Activated B cell treated with CpG ODN at 0.5 μM for 24 hours (primary cell): ENCODE data around the gene CTNNA2. TPM values are rescaled to one million over a fixed set of nuclear protein-coding genes. Genes with fewer than 3 reads are reported as not detected.

Source experiments
- ATAC-seq: fragments of 200-7000 bp; cut with Tn5 transposase; one replicate; pipeline ENCODE4 v1.10.0; 2021; ENCODE audit warnings: low read depth, mild to moderate bottlenecking, moderate library complexity
- CTCF ChIA-PET: fragments of 350-600 bp; sonication (Branson Sonifier 250); formaldehyde crosslinking; loops from one replicate; lab custom pipeline; 2021; ENCODE audit warnings: antibody characterized with exemption; lab: Charles Lee
- POLR2A ChIA-PET: fragments of 350-600 bp; sonication (Branson Sonifier 250); formaldehyde crosslinking; loops from one replicate; lab custom pipeline; 2021; ENCODE audit warnings: antibody characterized with exemption; lab: Charles Lee
- DNase-seq: peaks from one replicate; pipeline ENCODE4 v3.0.0; 2022
- H3K27ac Mint-ChIP-seq: one replicate; pipeline ENCODE4 v1.8.0; 2020; ENCODE audit warnings: mixed read lengths
- H3K27me3 Mint-ChIP-seq: one replicate; pipeline ENCODE4 v1.8.0; 2021; ENCODE audit warnings: mixed read lengths
- H3K36me3 Mint-ChIP-seq: one replicate; pipeline ENCODE4 v1.8.0; 2021; ENCODE audit warnings: low read depth, mixed read lengths
- H3K4me1 Mint-ChIP-seq: one replicate; pipeline ENCODE4 v1.8.0; 2021; ENCODE audit warnings: mixed read lengths
- H3K4me3 Mint-ChIP-seq: one replicate; pipeline ENCODE4 v1.8.0; 2020; ENCODE audit warnings: mild to moderate bottlenecking, mixed read lengths
- H3K9me3 Mint-ChIP-seq: one replicate; pipeline ENCODE4 v1.8.0; 2020; ENCODE audit warnings: mixed read lengths
- CTCF ChIP-seq: fragments of 200-600 bp; IDR thresholded peaks from one replicate; pipeline ENCODE4 v1.8.0; 2022; ENCODE audit warnings: antibody characterized with exemption, mild to moderate bottlenecking
- intact Hi-C: fragments of 100-400 bp; cut with micrococcal nuclease; formaldehyde crosslinking; loops from one replicate; pipeline ENCODE4 v1.15.1; 2024
- total RNA-seq: library from RNA; stranded (reverse); gene quantifications from 2 replicates; pipeline ENCODE4 v1.2.3, GENCODE V29; 2022

CTNNA2 gene
- total RNA-seq, 1 donor from 2014 or later: not detected

- Mint-ChIP-seq H3K27me3 (no peaks in the 10 kb centered on the region), H3K9me3 (no peaks in the 10 kb centered on the region), H3K36me3 (no peaks in the 10 kb centered on the region), H3K4me3 (no peak overlapping the region), H3K27ac (no peak overlapping the region), H3K4me1 (peaks cover 2% of the 10 kb centered on the region)
- CTCF ChIA-PET: no interaction called here
- POLR2A ChIA-PET: no interaction called here
- no peak for DNase-seq
- no peak for ATAC-seq
- intact Hi-C loops: no loop called here
- TF ChIP-seq CTCF: no peak
These were observed 427.5 kb downstream of the CTNNA2 start for GRCh38 chr2:79940364-79940763.

GRCh38 chr2:79941179-79941578, 428.3 kb downstream of the CTNNA2 start:
- Mint-ChIP-seq H3K9me3 (no peaks in the 10 kb centered on the region), H3K27ac (no peak overlapping the region), H3K36me3 (no peaks in the 10 kb centered on the region), H3K4me1 (peaks cover 2% of the 10 kb centered on the region), H3K4me3 (no peak overlapping the region), H3K27me3 (no peaks in the 10 kb centered on the region)
- CTCF ChIA-PET: no interaction called here
- ATAC-seq (no peak), DNase-seq (no peak)
- no peak for TF ChIP-seq CTCF
- POLR2A ChIA-PET: no interaction called here
- intact Hi-C loops: no loop called here

DNA sequence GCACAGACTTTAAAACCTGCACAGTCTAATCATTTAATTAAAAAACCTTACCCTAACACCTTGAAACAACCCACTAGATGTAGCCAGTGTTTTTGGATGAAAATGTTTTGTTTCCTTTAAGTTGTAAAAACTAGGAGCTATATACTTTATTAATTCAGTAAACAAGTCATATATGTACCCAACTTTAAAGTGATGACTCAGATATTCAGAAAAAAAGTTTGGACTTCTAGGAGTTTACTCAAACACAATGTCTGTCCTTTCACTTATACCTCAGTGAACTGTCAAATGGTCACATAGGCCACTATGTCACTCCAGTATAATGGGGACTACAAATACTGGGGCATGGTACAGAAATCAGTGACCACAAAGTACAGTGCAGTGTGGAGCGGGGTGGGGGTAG, 431.4 kb downstream of the CTNNA2 start:
- Mint-ChIP-seq H3K27me3 (no peaks in the 10 kb centered on the region), H3K27ac (no peak overlapping the region), H3K4me1 (no peaks in the 10 kb centered on the region), H3K9me3 (no peaks in the 10 kb centered on the region), H3K4me3 (no peak overlapping the region), H3K36me3 (no peaks in the 10 kb centered on the region)
- POLR2A ChIA-PET: no interaction called here
- DNase-seq: no peak
- TF ChIP-seq CTCF: no peak
- CTCF ChIA-PET: no interaction called here
- no peak for ATAC-seq
- intact Hi-C loops: no loop called here

DNA sequence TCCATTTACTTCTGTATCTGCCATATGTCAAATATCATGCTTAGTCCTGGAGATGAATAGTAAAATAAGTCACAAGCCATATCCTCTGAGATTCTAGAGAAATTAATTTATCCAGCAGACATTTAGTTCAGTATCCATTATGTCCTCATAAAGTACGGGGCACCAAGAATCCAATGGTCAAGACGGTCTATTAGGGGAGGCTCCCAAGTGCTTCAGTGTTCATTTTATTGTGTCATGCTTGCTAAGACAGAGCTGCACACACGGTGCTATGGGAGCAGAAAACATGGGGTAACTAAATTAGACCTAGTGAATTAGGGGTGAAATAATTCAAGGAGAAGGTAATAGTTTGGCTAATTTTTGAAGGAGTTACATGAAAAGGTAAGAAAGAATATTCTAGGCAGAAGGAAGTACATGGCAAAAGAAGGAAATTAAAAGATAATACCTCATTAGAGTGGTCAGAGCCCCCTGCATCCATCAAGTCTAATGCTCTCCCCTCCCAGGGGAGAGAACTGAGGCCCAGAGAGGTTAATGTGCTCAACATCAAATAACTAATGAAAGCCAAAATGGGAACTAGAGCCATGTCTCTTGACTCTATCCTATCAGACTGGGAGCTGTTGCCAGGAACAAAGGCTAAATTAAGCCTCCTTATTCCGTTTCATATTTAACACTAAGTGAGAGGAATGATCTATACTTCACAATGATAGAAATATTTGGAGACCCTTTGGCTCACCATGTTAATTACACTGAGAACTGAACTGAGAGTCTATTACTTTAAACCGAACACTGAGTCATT, 433.0 kb downstream of the CTNNA2 start:
- intact Hi-C loops: no loop called here
- no peaks in the 10 kb centered on the region for H3K36me3 Mint-ChIP-seq
- POLR2A ChIA-PET: no interaction called here

DNA sequence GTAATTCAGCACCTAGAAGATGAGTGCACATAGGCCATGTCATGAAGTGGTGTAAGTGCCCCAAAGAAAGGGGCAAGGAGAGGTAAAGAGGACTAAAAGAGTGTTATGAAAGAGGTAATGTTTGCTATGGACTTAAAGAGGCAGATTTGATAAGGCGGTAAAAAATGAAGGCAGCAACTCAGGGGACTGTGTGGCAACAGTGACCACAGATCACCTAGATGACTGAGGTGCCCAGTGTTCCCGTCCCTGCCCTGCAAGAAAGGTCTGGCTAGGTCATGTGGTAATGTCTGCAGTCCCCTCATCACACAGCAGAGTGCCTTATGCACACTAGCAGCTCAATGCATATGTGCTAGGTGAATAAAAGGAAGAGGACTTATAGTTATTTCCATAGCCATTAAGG, 434.9 kb downstream of the CTNNA2 start:
- ChIA-PET POLR2A (no interaction called here), CTCF (no interaction called here)
- H3K27ac Mint-ChIP-seq: no peak overlapping the region
- intact Hi-C loops: no loop called here
- no peaks in the 10 kb centered on the region for H3K4me1 Mint-ChIP-seq
- no peak overlapping the region for H3K4me3 Mint-ChIP-seq
- no peaks in the 10 kb centered on the region for H3K27me3 Mint-ChIP-seq
- ATAC-seq: no peak
- no peak for DNase-seq
- no peak for TF ChIP-seq CTCF
- H3K36me3 Mint-ChIP-seq: no peaks in the 10 kb centered on the region
- H3K9me3 Mint-ChIP-seq: no peaks in the 10 kb centered on the region

More for the DNA sequence above, 433.0 kb downstream of the CTNNA2 start:
- no peak for ATAC-seq
- Mint-ChIP-seq H3K4me1 (no peaks in the 10 kb centered on the region), H3K27ac (no peak overlapping the region), H3K27me3 (no peaks in the 10 kb centered on the region), H3K4me3 (no peak overlapping the region), H3K9me3 (no peaks in the 10 kb centered on the region)
- CTCF ChIA-PET: no interaction called here
- no peak for TF ChIP-seq CTCF
- no peak for DNase-seq
